ENCODE results near the gene CD1E. TPM values are rescaled to one million over a fixed set of nuclear protein-coding genes. Genes with fewer than 3 reads are reported as not detected.

CD1E gene
- total and polyA plus RNA-seq, 2 of the 13 experiments (the other 11 are each of a cell fraction or from before 2014, with no cell fraction given) = not detected

- DNase-seq (ENCODE audit: low spot score) (no peak), FAIRE-seq (no peak), ATAC-seq (no peak)
- ChIA-PET CTCF (ENCODE audit: low intra/inter-chr PET ratio, low total read pairs) (no interaction called here), POLR2A (no interaction called here)
- H3K4me3 ChIP-seq (replicated peaks in 1 of 3; ENCODE audit: insufficient read depth in 1 of 3, low read depth in 2 of 3, low read length in 3 of 3) = no peak overlapping the region
- in situ Hi-C loops (cut with HindIII; ENCODE audit: extremely low pct_ligation_motif_present, low pct_unique_long_range_greater_than_20kb) = no loop called here
- H3K27me3 ChIP-seq (ENCODE audit: control insufficient read depth in 1 of 2, insufficient read depth in 2 of 2, low read length in 2 of 2) = no peaks in the 10 kb centered on the region
- TF ChIP-seq SAP130 (CRISPR knock-in tag; IDR thresholded peaks at IDR 0.05; ENCODE audit: low read depth) (no peak), ZNF446 (CRISPR knock-in tag; IDR thresholded peaks at IDR 0.05) (no peak), HNRNPLL (IDR thresholded peaks at IDR 0.05; ENCODE audit: low read depth, low read length, poor library complexity, severe bottlenecking) (no peak), ATF3 (CRISPR knock-in tag; IDR thresholded peaks at IDR 0.05) (no peak), CTCF (CRISPR knock-in tag; IDR thresholded peaks at IDR 0.05) (no peak), ATF7-NPFF (CRISPR knock-in tag; IDR thresholded peaks at IDR 0.05; ENCODE audit: low read depth) (no peak), ZKSCAN8 (CRISPR knock-in tag; IDR thresholded peaks at IDR 0.05; ENCODE audit: borderline replicate concordance) (no peak), ZNF281 (CRISPR knock-in tag; IDR thresholded peaks at IDR 0.05; ENCODE audit: borderline replicate concordance) (no peak), PCBP1 (IDR thresholded peaks at IDR 0.05; ENCODE audit: borderline replicate concordance, low read depth, low read length) (no peak), ETS1 (CRISPR knock-in tag; IDR thresholded peaks at IDR 0.05) (no peak), ZFX (CRISPR knock-in tag; IDR thresholded peaks at IDR 0.05; ENCODE audit: low read depth) (no peak)
- TF ChIP-seq, protein P1, sequence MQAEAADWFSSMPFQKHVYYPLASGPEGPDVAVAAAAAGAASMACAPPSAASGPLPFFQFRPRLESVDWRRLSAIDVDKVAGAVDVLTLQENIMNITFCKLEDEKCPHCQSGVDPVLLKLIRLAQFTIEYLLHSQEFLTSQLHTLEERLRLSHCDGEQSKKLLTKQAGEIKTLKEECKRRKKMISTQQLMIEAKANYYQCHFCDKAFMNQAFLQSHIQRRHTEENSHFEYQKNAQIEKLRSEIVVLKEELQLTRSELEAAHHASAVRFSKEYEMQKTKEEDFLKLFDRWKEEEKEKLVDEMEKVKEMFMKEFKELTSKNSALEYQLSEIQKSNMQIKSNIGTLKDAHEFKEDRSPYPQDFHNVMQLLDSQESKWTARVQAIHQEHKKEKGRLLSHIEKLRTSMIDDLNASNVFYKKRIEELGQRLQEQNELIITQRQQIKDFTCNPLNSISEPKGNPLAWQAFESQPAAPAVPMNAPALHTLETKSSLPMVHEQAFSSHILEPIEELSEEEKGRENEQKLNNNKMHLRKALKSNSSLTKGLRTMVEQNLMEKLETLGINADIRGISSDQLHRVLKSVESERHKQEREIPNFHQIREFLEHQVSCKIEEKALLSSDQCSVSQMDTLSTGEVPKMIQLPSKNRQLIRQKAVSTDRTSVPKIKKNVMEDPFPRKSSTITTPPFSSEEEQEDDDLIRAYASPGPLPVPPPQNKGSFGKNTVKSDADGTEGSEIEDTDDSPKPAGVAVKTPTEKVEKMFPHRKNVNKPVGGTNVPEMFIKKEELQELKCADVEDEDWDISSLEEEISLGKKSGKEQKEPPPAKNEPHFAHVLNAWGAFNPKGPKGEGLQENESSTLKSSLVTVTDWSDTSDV (CRISPR knock-in tag; IDR thresholded peaks at IDR 0.05) = no peak
- no TSS peak for BruUV-seq (replicated peaks)
- H3K9ac ChIP-seq (ENCODE audit: insufficient read depth, low read depth, low read length) = no peak overlapping the region
- whole genome bisulfite sequencing (ENCODE audit: low lambda C conversion rate) = 3% methylated on average over 5 of the region's 7 CpGs
- no peak overlapping the region for H3K4me2 ChIP-seq (ENCODE audit: low read depth, low read length)
- no peaks in the 10 kb centered on the region for H4K20me1 ChIP-seq (ENCODE audit: insufficient read depth, low read length)
- no peaks in the 10 kb centered on the region for H3K36me3 ChIP-seq (replicated peaks in 1 of 2; ENCODE audit: control insufficient read depth in 1 of 2, insufficient read depth in 2 of 2, low read length in 2 of 2)
- intact Hi-C loops (cut with micrococcal nuclease; ENCODE audit: unreplicated experiment) = no loop called here
- no peaks in the 10 kb centered on the region for H3K79me2 ChIP-seq (ENCODE audit: insufficient read depth, low read length)
- H3K9me3 ChIP-seq (ENCODE audit: low read length) = peaks cover 7% of the 10 kb centered on the region; the same call in 1 of the 2 replicates
- no peak overlapping the region for H2AFZ ChIP-seq (ENCODE audit: low read length)
- H3K4me1 ChIP-seq (ENCODE audit: insufficient read depth, low read length) = no peaks in the 10 kb centered on the region
- H3K27ac ChIP-seq (ENCODE audit: extremely low read length, insufficient read depth, low read length) = no peak overlapping the region
Measured at GRCh38 chr1:158329300-158329699, 24.4 kb upstream of the CD1E start.
